Measurements from ENCODE around the gene ZMYND8. TPM values are rescaled to one million over a fixed set of nuclear protein-coding genes. Genes with fewer than 3 reads are reported as not detected.

Gene ZMYND8
- total RNA-seq, 1 donor from 2014 or later: 27.4 TPM

DNA sequence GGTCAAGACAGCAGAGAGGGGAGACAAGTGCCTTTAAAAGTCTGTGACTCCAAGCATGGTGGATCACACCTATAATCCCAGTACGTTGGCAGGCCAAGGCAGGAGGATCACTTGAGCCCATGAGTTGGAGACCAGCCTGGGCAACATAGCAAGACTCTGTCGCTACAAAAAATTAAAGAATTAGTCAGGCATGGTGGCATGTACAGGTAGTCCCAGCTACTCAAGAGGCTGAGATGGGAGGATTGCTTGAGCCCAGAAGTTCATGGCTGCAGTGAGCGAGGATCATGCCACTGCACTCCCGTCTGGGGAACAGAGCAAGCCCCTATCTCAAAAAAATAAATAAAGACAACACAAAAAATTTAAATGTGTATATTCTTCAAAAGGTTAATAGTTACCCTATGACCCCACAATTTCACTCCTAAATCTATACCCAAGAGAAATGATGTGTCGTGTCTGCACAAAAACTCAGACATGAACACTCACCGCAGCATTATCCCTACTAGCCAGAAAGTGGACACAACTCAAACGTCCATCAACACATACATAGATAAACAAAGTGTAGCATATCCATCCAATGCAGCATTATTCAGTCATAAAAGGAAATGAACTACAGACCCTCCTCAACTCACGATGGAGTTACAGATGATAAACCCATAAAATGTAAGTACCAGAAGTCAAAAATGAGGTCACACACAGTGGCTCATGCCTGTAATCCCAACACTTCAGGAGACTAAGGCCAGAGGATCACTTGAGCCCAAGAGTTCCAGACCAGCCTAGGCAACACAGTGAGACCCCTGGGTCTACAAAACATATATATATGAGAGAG, 23.9 kb downstream of the ZMYND8 start:
- ATAC-seq: no peak

DNA sequence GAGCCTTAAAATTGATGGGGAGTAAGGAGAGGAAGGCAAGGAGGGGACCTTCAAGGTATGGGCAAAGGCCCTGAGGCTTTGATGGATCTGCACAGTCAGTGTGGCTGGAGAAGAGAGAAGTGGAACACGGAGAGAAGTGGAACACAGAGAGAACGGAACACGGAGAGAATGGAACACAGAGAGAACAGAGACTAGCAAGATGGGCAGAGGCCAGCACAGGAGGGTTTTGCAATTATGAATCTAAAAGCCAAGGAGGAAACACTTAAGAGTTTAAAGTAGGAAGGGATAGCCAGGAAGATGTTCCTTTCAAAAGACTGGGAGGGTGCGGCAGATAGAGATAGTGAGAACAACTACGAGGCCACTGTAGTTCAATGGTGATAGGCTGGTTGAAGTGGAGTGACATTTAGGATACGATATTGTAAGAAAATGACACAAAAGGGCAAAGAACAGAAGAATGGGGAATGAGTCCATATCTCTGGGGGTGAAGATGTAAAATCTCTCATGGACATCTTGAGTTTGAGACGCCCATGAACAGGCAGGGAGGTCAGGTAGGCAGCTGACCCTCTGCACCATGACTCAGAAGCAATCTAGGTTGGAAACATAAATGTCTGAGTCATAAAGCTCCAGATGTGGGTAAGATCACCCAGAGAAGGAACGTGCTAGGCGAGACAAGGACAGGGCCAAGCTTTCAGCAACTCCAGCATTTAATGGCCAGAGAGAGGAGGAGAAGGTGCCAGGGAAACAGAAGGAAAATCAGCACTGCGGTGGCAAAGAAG, 25.4 kb downstream of the ZMYND8 start:
- peak; percentile 60 for ATAC-seq

DNA sequence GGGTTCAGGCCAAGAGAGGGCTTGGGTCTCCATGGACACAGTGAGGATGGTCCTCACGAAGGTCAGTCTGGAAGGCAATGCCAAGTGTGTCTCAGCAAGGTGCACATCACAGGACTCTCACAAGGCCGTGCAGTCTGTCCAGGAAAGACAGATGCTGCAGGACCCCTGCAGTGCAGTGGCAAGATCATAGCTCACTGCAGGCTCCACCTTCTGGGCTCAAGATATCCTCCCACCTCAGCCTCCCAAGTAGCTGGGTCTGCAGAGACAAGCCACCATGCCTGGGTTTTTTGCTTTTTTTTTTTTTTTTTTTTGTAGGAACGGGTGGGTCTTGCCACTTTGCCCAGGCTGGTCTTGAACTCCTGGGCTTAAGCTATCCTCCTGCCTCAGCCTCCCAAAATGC, 26.4 kb downstream of the ZMYND8 start:
- no peak for ATAC-seq

DNA sequence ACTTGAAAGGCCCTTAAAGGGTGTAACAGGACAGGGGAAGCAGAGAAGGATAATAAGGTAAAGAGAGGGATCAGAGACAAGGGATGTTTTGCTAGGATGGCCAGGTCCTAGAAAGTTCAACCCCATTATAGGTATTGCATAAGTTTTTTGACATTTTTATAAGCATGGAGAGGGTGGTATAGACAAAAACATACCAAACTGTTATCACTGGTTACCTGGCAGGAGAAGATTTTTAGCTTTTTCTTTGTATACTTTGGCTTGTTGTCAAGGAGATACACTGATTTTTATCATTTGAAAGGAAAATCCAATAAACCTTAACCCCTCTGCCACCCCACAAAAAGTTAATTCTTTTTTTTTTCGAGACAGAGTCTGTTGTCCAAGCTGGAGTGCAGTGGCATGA, 28.4 kb downstream of the ZMYND8 start:
- no peak for ATAC-seq

DNA sequence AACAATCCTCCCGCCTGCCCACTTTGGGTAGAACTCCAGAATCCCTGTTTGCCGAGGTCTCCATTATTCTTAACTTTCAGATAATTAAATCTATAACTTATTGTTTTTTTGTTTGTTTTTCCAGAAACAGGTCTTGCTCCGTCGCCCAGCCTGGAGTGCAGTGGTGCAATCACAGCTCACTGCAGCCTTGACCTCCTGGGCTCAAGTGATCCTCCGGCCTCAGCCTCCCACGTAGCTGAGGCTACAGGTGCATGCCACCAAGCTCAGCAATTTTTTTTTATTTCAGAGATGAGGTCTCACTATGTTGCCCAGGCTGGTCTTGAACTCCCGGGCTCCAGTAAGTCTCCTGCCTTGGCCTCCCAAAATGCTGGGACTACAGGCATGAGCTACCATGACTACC, 28.8 kb downstream of the ZMYND8 start:
- ATAC-seq: no peak

DNA sequence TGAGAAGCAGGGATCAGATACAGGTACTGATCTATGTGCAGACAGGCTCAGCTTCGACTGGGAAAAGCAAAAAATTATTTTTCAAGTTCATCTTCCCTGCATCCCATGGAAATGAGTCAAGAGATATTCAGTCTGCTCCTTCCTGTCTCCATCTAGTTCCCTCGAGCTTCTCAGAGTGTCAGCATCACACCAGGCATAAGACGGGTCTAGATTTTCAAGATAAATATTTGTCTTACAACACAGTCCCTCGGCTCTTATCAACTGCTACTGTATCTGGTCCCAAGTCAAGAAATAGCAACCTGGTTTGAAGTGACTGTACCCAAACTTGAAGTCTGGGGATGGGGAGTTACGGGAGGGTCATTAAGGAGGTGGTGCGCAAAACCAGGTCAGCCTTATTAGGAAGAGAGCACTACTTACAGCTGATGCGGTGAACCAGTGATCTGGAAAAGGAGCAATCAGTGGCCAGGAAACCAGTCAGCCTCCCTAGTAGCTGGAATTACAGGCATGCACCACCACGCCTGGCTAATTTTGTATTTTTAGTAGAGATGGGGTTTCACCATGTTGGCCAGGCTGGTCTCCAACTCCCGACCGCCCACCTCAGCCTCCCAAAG, 29.7 kb downstream of the ZMYND8 start:
- no peak for ATAC-seq

DNA sequence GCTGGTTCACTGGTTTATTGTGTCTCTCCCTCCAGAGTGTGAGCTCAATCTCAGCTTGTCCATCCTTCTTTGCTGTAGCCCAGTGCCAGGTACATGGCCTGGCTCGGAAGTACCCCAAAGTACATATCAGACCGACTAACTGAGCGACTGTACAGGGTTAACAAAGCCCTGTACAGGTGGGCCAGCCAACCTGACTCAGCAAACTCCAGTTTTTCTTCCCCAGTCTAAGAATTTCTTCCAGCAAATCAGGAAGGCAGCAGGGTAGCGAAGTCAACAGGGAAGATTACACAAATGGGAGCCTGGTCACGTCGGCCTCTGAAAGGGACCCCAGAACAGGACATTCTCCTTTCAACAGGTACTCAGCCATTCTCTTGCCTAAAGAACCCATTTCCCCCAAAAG, 31.3 kb downstream of the ZMYND8 start:
- no peak for ATAC-seq

DNA sequence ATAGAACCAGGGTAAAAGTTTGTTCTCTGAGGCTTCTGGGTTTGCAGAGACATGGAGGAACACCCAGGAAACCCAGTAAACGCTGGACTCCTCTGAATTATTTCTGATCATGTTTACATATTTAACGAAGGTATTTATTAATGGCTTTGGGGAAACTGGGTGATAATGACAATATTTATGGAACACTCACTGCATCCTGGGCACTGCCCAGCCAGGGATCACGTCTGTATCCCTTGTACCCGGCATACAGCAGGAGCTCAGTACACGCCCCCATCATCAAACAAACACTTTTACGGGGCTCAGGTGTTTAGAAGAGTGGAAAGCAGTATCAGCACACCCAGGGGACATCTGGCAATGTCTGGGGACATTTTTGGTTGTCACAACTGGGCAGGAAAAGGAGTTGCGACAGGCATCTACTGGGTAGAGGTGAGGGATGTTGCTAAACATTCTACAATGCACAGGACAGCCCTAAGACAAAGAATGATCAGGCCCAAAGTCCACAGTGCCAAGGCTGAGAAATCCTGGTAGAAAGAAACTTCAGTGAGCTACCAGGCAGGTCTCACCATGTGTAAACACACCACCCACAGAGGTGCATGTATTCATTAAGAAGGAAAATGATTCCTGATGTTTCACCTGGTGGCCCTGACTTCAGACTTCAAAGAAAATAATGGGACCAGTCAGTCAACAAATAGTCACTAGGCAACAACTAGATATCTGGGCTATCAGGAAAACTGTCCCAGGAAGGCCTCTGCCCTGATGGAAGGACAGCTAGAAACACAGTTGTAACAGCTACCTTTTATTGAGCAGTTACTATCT, 35.3 kb downstream of the ZMYND8 start:
- peak; percentile 14 for ATAC-seq

DNA sequence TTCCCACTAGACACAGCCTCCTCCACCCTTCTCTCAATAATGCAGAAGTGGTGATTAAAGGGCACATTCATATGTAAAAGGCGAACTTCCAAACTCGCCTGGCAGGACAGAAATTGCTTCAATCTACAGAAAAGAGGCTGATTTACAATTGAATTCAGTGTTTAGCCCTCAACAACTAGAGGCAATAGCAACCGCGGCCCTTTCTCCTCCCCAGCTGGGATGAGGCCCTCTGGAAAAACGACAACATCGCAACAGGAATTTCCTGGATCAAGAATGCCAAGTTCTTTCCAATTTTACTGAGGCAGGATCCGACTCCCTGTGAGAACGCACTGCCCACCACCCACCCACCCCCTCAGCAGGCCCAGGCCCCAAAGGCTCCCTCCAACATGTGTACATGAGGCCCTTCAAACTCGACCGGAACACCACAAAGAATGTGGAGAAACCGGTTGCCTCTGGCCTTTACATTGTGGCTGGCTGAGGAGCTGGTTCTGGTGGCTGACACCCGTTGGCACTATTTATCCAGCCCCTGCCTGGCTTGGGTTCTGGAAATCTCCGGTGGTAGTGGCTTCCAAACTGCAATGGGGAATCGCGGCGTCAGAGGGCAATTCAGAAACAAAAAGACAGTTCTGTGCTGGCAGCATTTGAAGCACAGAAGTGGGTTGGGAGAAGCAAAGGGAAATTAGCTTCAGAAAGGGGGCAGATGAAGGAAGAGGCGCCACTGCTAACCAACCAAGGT, 36.8 kb downstream of the ZMYND8 start:
- ATAC-seq: peak; percentile 41

DNA sequence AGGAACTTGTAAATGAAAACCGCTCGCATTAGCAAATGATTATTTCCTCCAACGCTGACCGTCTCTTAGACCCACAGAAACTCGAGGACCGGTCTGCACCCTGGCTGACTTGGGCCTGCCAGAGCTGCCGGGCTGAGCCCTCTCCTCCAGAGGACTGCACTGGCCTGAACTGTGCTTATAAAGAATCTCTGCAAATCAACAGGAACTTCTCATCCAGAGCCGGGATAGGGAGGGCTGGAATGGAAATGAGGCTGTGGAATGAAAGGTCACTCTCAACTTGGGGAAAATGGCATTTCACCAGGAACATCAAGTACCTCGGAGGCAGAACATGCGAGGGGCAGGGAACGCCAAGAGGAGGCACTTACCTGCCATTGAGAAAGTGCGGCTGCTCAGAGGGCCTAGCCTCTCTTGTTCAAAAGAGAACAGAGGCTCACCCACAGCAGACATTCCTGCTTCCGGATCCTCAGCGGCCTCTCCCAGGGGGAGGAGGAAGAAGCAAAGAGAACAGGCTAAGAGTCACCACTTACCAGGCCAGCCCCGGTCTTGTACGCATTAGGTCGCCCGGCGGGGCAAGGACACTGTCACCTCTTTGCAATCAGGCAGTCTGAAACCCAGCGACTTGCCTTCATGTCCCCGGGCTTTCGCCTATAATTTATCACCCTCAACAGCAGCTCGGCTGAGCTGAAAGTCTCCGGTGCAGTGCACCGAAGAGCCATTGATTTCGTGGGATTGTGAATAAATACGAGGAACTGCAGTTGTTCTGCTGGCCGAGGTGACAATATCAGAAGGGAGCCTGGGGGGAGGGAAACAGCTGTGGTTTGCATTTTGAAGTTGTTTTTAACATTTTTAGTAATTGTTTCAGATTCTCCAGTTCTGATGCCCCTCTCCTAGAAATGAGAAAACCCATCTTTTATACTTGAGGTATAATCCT, 37.6 kb downstream of the ZMYND8 start:
- ATAC-seq: peak; percentile 56

DNA sequence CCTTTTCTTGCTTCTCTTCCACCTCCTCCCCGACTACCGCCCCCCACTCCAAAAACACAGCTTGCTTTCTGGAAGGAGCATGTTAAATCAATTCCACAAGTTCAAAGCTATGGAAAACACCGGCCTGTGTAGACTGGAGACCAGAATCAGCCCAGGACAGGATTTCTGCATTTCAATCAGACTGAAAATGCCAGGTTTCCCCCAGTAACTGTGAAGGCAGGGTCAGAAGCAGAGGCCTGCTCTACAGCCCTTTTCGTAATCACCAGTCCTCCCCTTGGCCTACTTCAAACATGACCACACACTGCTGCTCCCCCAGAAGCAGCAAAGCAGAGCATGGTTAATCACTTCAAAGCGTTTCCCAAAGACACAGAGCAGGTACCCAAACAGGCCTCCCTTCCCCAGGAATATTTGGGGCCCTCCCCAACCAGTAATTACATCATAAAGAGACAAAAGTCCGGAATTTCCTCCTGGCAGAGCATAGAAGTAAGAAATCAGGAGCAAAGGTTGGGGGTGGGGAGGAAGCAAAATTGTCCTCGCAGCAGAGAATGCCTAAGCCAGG, 38.4 kb downstream of the ZMYND8 start:
- ATAC-seq: peak; percentile 2

DNA sequence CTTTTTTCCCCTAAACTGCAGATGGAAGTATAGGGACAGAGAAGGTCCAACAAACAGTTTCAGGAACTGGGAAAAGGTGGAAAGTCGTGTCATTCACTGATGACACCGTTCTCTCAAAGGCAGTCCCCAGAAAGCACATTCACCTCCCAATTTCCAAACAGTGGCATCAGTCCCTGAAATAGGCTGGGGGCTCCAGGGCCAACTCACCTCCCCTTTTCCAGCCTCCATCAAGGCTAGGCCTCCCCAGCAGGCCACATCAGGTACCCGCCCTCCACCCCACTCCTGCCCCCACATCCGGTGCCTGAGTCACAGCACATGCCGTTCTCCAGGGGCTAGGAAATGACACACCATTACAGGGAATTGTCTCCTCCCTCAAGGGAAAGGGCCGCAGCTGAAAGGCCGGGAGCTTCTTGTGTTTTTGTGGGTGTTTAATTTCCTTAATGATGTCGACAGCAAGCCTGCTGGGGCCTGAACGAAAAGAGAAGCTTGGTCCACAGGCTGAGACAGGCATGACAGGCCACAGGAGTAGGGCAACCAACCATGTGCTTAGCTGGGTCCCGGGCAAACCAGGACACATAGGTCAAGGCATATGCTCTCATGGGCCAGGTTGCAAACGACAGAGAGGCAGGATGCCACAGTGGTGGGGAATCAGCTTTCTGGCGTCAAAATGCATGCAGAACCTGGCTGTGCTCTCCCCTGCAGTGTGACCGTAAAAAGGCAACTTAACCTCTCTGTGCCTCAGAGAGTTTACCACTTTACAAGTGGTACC, 39.2 kb downstream of the ZMYND8 start:
- peak; percentile 88 for ATAC-seq

DNA sequence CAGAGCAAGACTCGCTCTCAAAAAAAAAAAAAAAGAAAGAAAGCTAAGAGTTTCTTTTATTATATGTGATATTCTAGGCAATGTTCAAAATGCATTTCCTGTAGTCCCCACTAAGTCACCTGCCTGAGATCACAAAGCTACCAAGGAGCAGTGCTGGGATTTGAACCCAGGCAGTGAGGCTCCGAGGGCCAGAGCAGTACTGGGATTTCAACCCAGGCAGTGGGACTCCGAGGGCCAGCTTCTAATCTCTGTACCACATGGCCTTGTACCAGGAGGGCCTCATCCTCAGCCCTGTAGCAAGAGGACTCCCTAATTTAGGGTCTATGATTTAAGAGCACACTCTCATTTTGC, 39.7 kb downstream of the ZMYND8 start:
- no peak for ATAC-seq

DNA sequence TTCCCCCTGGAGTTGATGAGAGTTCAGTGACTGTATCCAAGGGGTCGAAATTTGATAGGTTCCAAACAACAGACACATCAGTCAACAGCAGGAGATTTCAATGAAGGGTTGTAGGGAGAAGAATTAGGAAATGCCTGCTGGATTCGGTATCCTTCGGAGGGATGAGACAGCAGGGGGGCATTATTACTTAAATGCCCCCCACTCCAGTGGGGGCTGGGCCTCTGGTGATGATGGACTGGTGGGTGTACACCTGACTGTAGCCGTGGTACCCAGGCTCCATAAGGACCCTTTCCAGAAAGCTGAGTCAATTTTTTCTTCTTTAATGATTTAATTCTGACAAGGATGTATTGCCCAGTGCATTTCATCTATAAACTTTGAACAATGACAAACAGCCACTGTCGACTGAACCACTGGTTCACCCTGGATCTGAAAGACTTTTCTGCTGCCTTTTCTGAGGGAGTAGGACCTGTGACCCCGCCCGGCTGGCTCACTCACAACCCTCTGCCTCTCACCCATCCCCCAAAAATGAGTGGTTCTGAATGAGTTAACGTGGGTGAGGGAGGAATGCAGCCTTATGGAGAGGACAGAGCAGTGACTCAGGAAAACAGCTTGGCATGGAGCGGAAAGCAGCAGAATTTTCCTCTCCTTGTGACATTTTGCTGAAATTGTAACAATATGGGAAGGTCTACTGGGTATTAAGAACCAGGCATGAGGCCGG, 41.0 kb downstream of the ZMYND8 start:
- peak; percentile 59 for ATAC-seq

DNA sequence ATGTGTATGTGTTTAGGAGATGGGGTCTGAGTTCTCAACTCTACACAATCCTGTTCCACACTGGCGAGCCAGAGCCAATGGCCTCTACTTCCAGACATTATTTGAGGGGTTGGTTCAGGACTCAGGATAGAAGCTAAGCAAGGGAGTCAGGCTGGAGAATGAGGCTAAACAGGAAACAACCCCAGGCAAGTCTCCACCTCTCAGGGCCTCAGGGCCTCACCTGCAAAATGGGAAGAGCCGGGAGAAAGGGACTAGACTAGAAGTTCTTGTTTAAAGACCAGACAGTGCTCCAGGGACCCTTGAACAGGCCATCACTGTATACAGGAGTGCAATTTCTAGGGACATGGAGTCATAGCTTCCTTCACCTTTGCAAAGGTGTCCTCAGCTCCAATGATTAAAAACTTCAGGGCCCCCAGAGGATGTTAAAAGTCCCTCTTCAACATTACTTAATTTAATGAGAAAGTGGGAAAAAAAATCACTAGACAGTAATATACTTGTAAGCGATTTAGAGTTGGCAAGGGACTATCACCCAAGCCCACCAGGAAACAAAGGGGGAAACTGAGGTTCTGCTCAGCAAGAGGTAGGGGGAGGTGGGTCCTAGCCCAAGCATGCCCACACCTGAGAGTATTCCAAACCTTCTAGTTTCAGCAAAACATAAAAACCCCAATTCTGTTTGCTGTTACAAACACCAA, 41.7 kb downstream of the ZMYND8 start:
- no peak for ATAC-seq

DNA sequence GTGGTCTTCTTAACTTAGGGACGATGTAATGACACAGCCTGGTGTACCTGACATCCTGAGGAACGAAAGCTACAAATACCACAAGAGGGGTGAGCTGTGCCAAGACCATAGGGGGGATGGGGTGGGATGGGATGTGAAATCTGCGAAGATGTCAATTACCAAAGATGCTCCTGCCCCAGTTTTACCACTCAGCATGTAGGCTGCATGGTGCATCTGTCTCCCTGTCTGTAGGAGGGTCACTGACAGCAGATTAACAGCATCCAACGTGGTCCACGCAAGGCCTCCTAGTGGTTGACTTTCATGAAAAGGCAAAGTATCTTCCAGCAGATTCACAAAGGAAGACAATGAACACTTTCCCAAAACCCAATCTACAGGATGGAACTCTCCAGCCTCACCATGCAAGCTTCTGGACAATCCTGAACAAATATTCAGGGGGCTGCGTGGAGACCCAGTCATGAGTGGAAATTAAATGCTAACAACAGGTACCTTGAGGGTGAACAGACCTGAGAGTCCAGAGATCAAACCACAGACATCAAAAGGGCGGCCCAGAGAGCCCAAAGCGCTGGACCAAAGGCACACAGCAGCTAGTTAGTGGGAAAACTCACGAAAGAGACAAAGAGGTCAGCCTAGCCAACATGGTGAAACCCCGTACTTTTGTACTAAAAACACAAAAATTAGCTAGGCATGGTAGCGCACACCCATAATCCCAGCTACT, 44.4 kb downstream of the ZMYND8 start:
- no peak for ATAC-seq

DNA sequence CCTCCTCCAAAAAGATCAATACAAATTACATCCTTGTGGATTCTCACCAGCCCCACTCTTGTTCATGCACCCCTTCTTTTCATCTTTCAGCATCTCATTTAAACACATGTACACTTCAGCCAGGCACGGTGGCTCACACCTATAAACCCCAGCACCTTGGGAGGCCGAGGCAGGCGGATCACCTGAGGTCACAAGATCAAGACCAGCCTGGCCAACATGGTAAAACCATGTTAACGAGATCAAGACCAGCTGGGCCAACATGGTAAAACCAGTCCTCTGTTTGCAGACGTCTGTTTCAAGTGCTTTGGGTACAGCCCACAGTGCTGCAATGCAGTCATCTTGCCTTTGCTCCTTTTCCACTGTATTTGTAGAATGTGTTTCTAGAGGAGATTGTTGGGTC, 45.3 kb downstream of the ZMYND8 start:
- ATAC-seq: no peak

DNA sequence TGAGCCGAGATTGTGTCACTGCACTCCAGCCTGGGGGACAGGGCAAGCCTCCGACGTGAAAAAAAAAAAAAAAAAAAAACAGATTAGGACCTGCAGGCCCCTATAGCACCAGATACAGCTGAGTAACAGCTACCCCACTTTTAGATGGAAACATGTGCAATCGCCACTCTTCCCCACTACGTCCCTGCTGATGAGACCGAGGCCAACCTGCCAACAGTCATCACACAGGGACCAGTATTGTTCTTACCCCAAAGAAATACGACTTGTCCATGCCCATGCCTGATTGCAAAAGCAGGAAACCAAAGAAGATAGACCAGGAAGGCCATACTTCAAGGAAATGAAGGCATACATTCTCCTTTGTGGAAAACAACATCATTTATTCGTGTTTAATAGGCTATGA, 45.8 kb downstream of the ZMYND8 start:
- no peak for ATAC-seq
